Measurements from ENCODE around the gene EYA3. TPM values are rescaled to one million over a fixed set of nuclear protein-coding genes. Genes with fewer than 3 reads are reported as not detected.

Gene EYA3
- total and polyA plus RNA-seq, 2 of the 4 experiments (the other 2 are of a cell fraction), result 9.1 to 17.6 TPM

DNA sequence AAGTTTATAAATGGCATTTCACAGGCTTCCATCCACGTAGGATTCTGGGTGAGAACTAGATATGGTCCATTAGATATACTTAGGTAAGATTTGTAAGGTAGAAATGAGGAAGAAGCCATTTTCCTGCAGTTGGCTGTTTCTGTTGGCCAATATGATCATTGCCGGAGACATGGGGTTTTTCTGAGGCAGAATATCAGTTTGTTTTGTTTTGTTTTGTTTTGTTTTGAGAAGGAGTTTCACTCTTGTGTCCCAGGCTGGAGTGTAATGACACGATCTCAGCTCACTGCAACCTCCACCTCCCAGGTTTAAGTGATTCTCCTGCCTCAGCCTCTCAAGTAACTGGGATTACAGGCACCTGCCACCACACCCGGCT lies 8.7 kb upstream of the EYA3 start:
- POLR2A ChIA-PET (ENCODE audit: unreplicated experiment), result no interaction called here
- Histone ChIP-seq H3K27me3 (ENCODE audit: control insufficient read depth, insufficient read depth, low read length) (no peaks in the 10 kb centered on the region), H3K4me1 (ENCODE audit: control insufficient read depth, insufficient read depth, low read length) (peaks cover 5% of the 10 kb centered on the region), H2BK120ac (ENCODE audit: low read depth, low read length) (peak overlapping the region; percentile 32; the same call in 1 of the 2 replicates), H4K5ac (ENCODE audit: low read depth, low read length) (no peak overlapping the region), H3K36me3 (ENCODE audit: control insufficient read depth, insufficient read depth, low read length) (no peaks in the 10 kb centered on the region), H4K91ac (ENCODE audit: insufficient read depth, low read depth, low read length) (peak overlapping the region; percentile 14; the same call in 1 of the 2 replicates), H4K20me1 (ENCODE audit: insufficient read depth, low read length) (no peaks in the 10 kb centered on the region), H3K79me1 (ENCODE audit: low read depth in 1 of 2, low read length in 2 of 2) (no peaks in the 10 kb centered on the region), H3K9me3 (ENCODE audit: control insufficient read depth, insufficient read depth, low read length) (no peaks in the 10 kb centered on the region; the same call in 1 of the 2 replicates), H4K8ac (ENCODE audit: low read depth in 2 of 2, low read length in 2 of 2) (no peak overlapping the region; a peak in 1 of 4 replicates), H2AFZ (replicated peaks; ENCODE audit: low read length, poor library complexity) (no peak overlapping the region), H3K4me2 (ENCODE audit: low read depth, low read length) (no peak overlapping the region), H3K14ac (replicated peaks; ENCODE audit: low read depth, low read length) (0 out of 2 replicates have a peak overlapping the region, but pooled peaks have one; percentile 15), H3K23ac (ENCODE audit: low read depth, low read length) (no peak overlapping the region), H2AK9ac (replicated peaks; ENCODE audit: low read depth, low read length, poor library complexity) (no peak overlapping the region), H3K4ac (ENCODE audit: low read depth, low read length) (no peak overlapping the region; the same call in 1 of the 2 replicates), H2AK5ac (ENCODE audit: low read depth, low read length) (0 out of 2 replicates have a peak overlapping the region, but pooled peaks have one; percentile 3), H3K56ac (ENCODE audit: extremely low read depth, insufficient read depth, low read length) (no peak overlapping the region), H3K9ac (ENCODE audit: low read depth, low read length) (no peak overlapping the region), H2BK20ac (ENCODE audit: low read depth, low read length) (0 out of 2 replicates have a peak overlapping the region, but pooled peaks have one; percentile 21), H2BK15ac (ENCODE audit: low read depth, low read length) (peak overlapping the region; percentile 81; the same call in 1 of the 3 replicates), H3K9me1 (ENCODE audit: insufficient read depth, low read length) (peaks cover 7% of the 10 kb centered on the region), H3K27ac (ENCODE audit: insufficient read depth, low read length) (no peak overlapping the region), H3K18ac (ENCODE audit: low read depth, low read length) (no peak overlapping the region), H3K4me3 (ENCODE audit: insufficient read depth, low read depth, low read length) (no peak overlapping the region), H2BK5ac (ENCODE audit: low read depth, low read length, poor library complexity, severe bottlenecking) (no peak overlapping the region)
- TF ChIP-seq RAD21 (IDR thresholded peaks at IDR 0.05; ENCODE audit: low read length) (no peak), CEBPB (IDR thresholded peaks at IDR 0.05; ENCODE audit: low read depth, low read length) (no peak), BHLHE40 (IDR thresholded peaks at IDR 0.05; ENCODE audit: low read depth, low read length) (no peak), NFE2L2 (IDR thresholded peaks at IDR 0.05; ENCODE audit: low read depth, low read length) (no peak), MAZ (IDR thresholded peaks at IDR 0.05; ENCODE audit: borderline replicate concordance, low read depth, low read length) (no peak), SMC3 (IDR thresholded peaks at IDR 0.05; ENCODE audit: low read depth, low read length) (no peak)
- CTCF ChIA-PET, result no interaction called here
- dilution Hi-C loops (cut with HindIII; ENCODE audit: low sequenced_read_pairs, unreplicated experiment), result no loop called here
- in situ Hi-C loops (cut with MboI; ENCODE audit: low sequenced_read_pairs), result no loop called here
- 43% methylated on average over 1 of the region's 4 CpGs; no CpG with 5 or more reads in 1 of the 2 experiments for WGBS, 2 experiments (ENCODE audit: extremely low coverage in 2 of 2, insufficient read length in 1 of 2)
- ATAC-seq (ENCODE audit: low read depth) (no peak), DNase-seq (no peak)
- intact Hi-C loops (cut with micrococcal nuclease), result loop anchor here (5.0 kb wide), 1 partner anchor 65 kb away; no protein-coding TSS in a partner anchor
- BruUV-seq (replicated peaks), result no TSS peak

Measured in IMR-90 (cell line).